Mesothelial cell of epicardium (in vitro differentiated cells): ENCODE data around the gene CCNL1. TPM values are rescaled to one million over a fixed set of nuclear protein-coding genes. Genes with fewer than 3 reads are reported as not detected.
"Not testable (repeated sequence)": the region's sequence is repeated elsewhere in the genome, so short reads cannot be mapped to it uniquely, and the experiment has no call there.

ENCODE experiments used
- DNase-seq, 2 experiments: peaks; one replicate each; pipeline ENCODE4 v3.0.0; 2021; ENCODE audit warnings: low spot score in 2 of 2; ENCODE audit not compliant: unreplicated experiment in 2 of 2
- H3K27ac Mint-ChIP-seq: 2 replicates; pipeline ENCODE4 v1.8.0; 2021; ENCODE audit warnings: mixed read lengths
- H3K27me3 Mint-ChIP-seq: 2 replicates; pipeline ENCODE4 v1.8.0; 2021; ENCODE audit warnings: low read depth, mixed read lengths
- H3K36me3 Mint-ChIP-seq: 2 replicates; pipeline ENCODE4 v1.8.0; 2021; ENCODE audit warnings: mixed read lengths
- H3K4me1 Mint-ChIP-seq: 2 replicates; pipeline ENCODE4 v1.8.0; 2021; ENCODE audit warnings: mixed read lengths
- H3K4me3 Mint-ChIP-seq: 2 replicates; pipeline ENCODE4 v1.8.0; 2021; ENCODE audit warnings: mild to moderate bottlenecking, moderate library complexity, mixed read lengths
- H3K9me3 Mint-ChIP-seq: 2 replicates; pipeline ENCODE4 v1.8.0; 2021; ENCODE audit warnings: mixed read lengths
- total RNA-seq: library from RNA; stranded (reverse); gene quantifications from 3 replicates; pipeline ENCODE4 v1.2.1, GENCODE V29; 2021
- TF ChIP-seq, protein P1 (sequence below): fragments of 200-600 bp; sonication (generic); IDR thresholded peaks from one replicate; pipeline ENCODE4 v1.5.0; 2021; ENCODE audit warnings: antibody characterized with exemption; ENCODE audit not compliant: unreplicated experiment

CCNL1 gene
- total RNA-seq, 1 donor from 2014 or later, result 276 TPM

DNA sequence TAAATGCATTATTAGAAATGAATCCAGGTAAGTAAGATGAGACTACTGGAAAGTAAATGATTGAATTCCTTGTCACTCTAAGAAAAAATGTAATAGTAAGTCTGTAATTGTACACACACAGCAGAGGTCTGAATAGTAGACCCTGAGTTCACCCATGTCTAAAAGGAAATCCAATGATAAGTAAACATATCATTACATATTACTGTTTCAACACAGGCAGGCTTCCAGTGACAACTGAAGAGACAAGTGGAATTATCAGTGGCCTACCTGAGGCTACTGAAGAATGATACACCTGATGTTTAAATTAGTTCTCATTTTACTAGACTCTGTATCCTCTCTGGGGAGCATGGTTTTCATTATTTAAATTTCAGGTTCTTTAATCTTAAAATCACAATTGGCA, 6.2 kb upstream of the CCNL1 start:
- no peak for DNase-seq
- H3K27ac Mint-ChIP-seq, result no peak overlapping the region
- TF ChIP-seq, protein P1, sequence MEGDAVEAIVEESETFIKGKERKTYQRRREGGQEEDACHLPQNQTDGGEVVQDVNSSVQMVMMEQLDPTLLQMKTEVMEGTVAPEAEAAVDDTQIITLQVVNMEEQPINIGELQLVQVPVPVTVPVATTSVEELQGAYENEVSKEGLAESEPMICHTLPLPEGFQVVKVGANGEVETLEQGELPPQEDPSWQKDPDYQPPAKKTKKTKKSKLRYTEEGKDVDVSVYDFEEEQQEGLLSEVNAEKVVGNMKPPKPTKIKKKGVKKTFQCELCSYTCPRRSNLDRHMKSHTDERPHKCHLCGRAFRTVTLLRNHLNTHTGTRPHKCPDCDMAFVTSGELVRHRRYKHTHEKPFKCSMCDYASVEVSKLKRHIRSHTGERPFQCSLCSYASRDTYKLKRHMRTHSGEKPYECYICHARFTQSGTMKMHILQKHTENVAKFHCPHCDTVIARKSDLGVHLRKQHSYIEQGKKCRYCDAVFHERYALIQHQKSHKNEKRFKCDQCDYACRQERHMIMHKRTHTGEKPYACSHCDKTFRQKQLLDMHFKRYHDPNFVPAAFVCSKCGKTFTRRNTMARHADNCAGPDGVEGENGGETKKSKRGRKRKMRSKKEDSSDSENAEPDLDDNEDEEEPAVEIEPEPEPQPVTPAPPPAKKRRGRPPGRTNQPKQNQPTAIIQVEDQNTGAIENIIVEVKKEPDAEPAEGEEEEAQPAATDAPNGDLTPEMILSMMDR, result no peak
- peaks cover 4% of the 10 kb centered on the region for H3K4me1 Mint-ChIP-seq
- no peaks in the 10 kb centered on the region for H3K27me3 Mint-ChIP-seq
- H3K36me3 Mint-ChIP-seq, result peaks cover 2% of the 10 kb centered on the region
- H3K4me3 Mint-ChIP-seq, result no peak overlapping the region
- no peaks in the 10 kb centered on the region for H3K9me3 Mint-ChIP-seq

- H3K9me3 Mint-ChIP-seq, result no peaks in the 10 kb centered on the region
- TF ChIP-seq, protein P1, result no peak
These were observed 3.4 kb upstream of the CCNL1 start for GRCh38 chr3:157163217-157163953.

GRCh38 chr3:157162620-157163019, 2.7 kb upstream of the CCNL1 start:
- peak overlapping the region; percentile 99 for H3K27ac Mint-ChIP-seq
- H3K36me3 Mint-ChIP-seq, result peaks cover 14% of the 10 kb centered on the region
- not testable (repeated sequence) for DNase-seq, H3K4me3 Mint-ChIP-seq, H3K27me3 Mint-ChIP-seq, H3K9me3 Mint-ChIP-seq
- H3K4me1 Mint-ChIP-seq, result peaks cover 21% of the 10 kb centered on the region

More at GRCh38 chr3:157163217-157163953, 3.4 kb upstream of the CCNL1 start:
- H3K4me3 Mint-ChIP-seq, result no peak overlapping the region
- peaks cover 14% of the 10 kb centered on the region for H3K4me1 Mint-ChIP-seq
- peaks cover 6% of the 10 kb centered on the region for H3K36me3 Mint-ChIP-seq
- H3K27me3 Mint-ChIP-seq, result no peaks in the 10 kb centered on the region
- H3K27ac Mint-ChIP-seq, result no peak overlapping the region
- no peak for DNase-seq

DNA sequence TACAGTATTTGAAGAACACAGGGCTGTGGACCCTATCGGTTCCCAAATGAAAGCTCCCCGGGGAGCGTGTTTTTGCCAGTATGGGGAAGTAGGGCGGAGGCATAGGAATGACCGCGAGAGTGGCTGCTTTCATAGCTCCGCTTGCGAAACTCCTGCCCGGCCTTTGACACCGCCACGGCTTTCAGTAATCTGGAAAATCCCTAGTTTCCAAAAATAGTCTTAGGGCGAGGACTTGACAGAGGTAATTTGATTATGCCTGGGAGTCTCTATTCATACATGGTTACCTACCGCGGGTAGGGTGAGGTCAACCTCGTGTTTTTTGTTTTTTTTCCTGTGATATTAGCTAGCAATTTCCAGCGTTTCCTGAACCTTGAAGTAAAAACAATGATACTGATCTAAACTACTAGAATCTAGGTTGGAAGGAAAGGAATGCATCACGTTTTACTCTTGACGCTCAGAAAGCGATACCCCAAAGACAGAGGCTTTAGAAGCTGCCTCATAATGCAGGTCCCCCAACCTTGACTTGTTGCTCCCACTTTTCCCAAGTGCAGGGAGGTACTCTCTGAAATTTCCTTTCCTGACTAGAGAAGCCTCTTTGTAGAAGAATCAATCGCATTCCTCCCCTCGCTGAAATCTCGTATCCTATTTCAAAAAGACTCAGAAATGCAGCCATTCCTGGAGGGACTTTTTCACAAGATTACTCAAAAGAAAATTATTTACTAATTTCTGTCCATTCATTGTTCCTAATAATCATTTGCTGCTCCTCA, 894 bp upstream of the CCNL1 start:
- H3K4me1 Mint-ChIP-seq, result peaks cover 39% of the 10 kb centered on the region
- H3K4me3 Mint-ChIP-seq, result peak overlapping the region; percentile 94
- peak overlapping the region; percentile 99 for H3K27ac Mint-ChIP-seq
- DNase-seq, result peak; percentile 44 to 67
- H3K36me3 Mint-ChIP-seq, result peaks cover 19% of the 10 kb centered on the region
- no peaks in the 10 kb centered on the region for H3K9me3 Mint-ChIP-seq
- H3K27me3 Mint-ChIP-seq, result no peaks in the 10 kb centered on the region
- TF ChIP-seq, protein P1, result no peak

- H3K27ac Mint-ChIP-seq, result peak overlapping the region; percentile 99
- DNase-seq, result peak; percentile 60 to 75
- no peaks in the 10 kb centered on the region for H3K9me3 Mint-ChIP-seq
- H3K36me3 Mint-ChIP-seq, result peaks cover 27% of the 10 kb centered on the region
- H3K27me3 Mint-ChIP-seq, result no peaks in the 10 kb centered on the region
- peaks cover 54% of the 10 kb centered on the region for H3K4me1 Mint-ChIP-seq
- TF ChIP-seq, protein P1, result no peak
- H3K4me3 Mint-ChIP-seq, result peak overlapping the region; percentile 94
These were observed 748 bp downstream of the CCNL1 start for GRCh38 chr3:157159037-157159761.
